Prostate gland (tissue), 2 donors: Measurements from ENCODE around the gene LMNA. TPM values are rescaled to one million over a fixed set of nuclear protein-coding genes. Genes with fewer than 3 reads are reported as not detected.

Source experiments
- DNase-seq: peaks from one replicate; pipeline ENCODE4 v3.0.0-alpha.2; 2019; ENCODE audit warnings: low spot score
- H3K27ac ChIP-seq, 2 donors: fragments of 200-600 bp; sonication (generic); 2 replicates each; pipeline ENCODE4 v1.5.1; 2017 to 2019
- H3K27me3 ChIP-seq: fragments of 200-600 bp; sonication (generic); replicated peaks from 2 replicates; pipeline ENCODE4 v1.5.1; 2019; ENCODE audit not compliant: insufficient read depth
- H3K36me3 ChIP-seq, 2 donors: fragments of 200-600 bp; sonication (generic); 1 replicate in 1 of 2; 2 replicates in 1 of 2; pipeline versions ENCODE4 v1.5.1 to v1.8.1; 2017 to 2019
- H3K4me1 ChIP-seq: fragments of 200-600 bp; sonication (generic); replicated peaks from 2 replicates; pipeline ENCODE4 v1.5.1; 2019
- H3K4me3 ChIP-seq, 2 donors: fragments of 200-600 bp; sonication (generic); 2 replicates each; pipeline ENCODE4 v1.5.1; 2017 to 2019
- H3K9me3 ChIP-seq: fragments of 200-600 bp; sonication (generic); 2 replicates; pipeline ENCODE4 v1.5.1; 2017
- CTCF ChIP-seq, 4 experiments: fragments of 200-600 bp in 2 of 4; fragments of 450-650 bp in 2 of 4; sonication (generic) in 2 of 4; IDR thresholded peaks; 1 replicate in 3 of 4; 2 replicates in 1 of 4; pipeline ENCODE4 v1.5.1; 2016 to 2019; ENCODE audit warnings: antibody characterized with exemption in 4 of 4, mild to moderate bottlenecking in 2 of 4, moderate library complexity in 2 of 4
- POLR2A ChIP-seq: fragments of 450-650 bp; IDR thresholded peaks from one replicate; pipeline ENCODE4 v1.6.1; 2016; ENCODE audit warnings: antibody characterized with exemption, mild to moderate bottlenecking
- POLR2AphosphoS5 ChIP-seq: sonication (generic); formaldehyde crosslinking; IDR thresholded peaks from one replicate; pipeline ENCODE4 v1.6.1; 2017; ENCODE audit warnings: antibody characterized with exemption
- WGBS: methylation state at CpG from one replicate; pipeline ENCODE4 v1.1.5; 2018; 5-methylcytosine and 5-hydroxymethylcytosine counted together
- intact Hi-C: fragments of 100-400 bp; cut with DNase I; formaldehyde crosslinking; loops from one replicate; pipeline ENCODE4 v1.14.2; 2022
- total RNA-seq, 2 donors: library from RNA; depleted of rRNA; stranded (reverse); fragments of >200 nt; gene quantifications; one replicate each; pipeline ENCODE4 v1.1.0, GENCODE V29; 2016

LMNA gene
- total RNA-seq, 2 donors from 2014 or later, result 227 to 265 TPM

DNA sequence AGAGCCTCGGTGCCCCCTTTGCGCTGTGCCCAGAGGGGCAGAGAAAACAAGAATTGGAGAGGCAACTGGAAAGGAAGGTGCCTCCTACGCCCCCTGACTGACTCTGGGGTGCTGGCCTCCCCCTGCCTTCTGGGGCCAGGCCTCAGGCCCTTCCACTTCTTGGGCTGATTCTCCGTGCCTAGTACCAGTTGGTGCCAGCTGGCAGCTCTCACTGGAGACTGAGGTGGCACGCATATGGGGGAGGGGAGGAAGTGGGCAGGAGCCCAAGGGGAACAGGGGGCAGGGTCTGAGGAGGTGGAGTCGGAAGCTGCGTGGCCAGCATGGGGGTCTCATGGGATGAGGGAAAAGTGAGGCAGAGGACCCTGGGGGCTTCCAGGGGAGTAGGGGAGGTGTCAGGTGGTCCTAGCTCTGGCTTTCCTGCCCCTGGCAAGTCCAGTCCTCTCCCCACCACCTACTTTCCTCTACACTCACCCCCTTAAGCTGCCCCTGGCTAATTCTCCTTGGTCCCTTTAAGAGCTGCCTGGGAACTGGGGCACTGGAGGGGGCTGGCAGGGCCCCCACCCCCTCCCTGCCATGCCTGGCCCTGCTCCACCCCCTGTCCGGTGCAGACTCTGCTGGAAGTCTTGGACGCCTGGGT, 32.4 kb downstream of the LMNA start:
- DNase-seq, result no peak
- intact Hi-C loops, result loop anchor here (5.0 kb wide), 2 partner anchors 65 to 80 kb away; partner anchors contain the start of gene PMF1
- H3K27ac ChIP-seq, result peak overlapping the region in 1 of 2 donors; percentile 14

DNA sequence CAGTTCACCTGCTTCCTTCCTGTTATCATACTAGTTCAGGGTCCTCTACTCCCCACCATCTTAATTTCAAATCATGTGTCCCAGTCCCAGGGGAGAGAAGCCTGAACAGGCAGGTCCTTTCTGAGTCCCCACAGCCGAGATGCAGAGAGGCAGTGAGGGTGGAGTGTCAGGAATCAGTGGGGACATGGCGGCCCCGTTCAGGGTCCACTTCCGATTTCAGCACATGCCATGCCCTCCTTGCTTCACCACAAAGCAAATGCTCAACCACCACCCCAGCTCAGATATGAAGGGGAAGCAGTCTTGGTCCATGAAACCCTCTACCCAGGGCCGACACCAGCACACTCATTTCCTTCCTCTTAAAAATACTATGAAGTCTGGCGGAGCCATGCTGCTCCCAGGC, 33.7 kb downstream of the LMNA start:
- no peak for TF ChIP-seq CTCF (IDR thresholded peaks at IDR 0.05)
- TF ChIP-seq POLR2AphosphoS5, result no peak
- TF ChIP-seq POLR2A, result no peak
- no peak overlapping the region for H3K4me3 ChIP-seq
- intact Hi-C loops, result loop anchor here (5.0 kb wide), 2 partner anchors 64 to 79 kb away; partner anchors contain the start of gene PMF1
- no peak overlapping the region for H3K27ac ChIP-seq
- H3K4me1 ChIP-seq, result peaks cover 4% of the 10 kb centered on the region
- H3K27me3 ChIP-seq, result no peaks in the 10 kb centered on the region
- 68% methylated on average over 6 of the region's 6 CpGs for WGBS
- no peak for DNase-seq
- H3K9me3 ChIP-seq, result no peaks in the 10 kb centered on the region
- no peaks in the 10 kb centered on the region for H3K36me3 ChIP-seq

More for the DNA sequence above, 32.4 kb downstream of the LMNA start:
- no peaks in the 10 kb centered on the region for H3K27me3 ChIP-seq
- no peaks in the 10 kb centered on the region for H3K36me3 ChIP-seq
- no peaks in the 10 kb centered on the region for H3K9me3 ChIP-seq
- 12% methylated on average over 9 of the region's 9 CpGs for WGBS
- no peaks in the 10 kb centered on the region for H3K4me1 ChIP-seq
- H3K4me3 ChIP-seq, result no peak overlapping the region
- TF ChIP-seq POLR2A, result no peak
- no peak for TF ChIP-seq POLR2AphosphoS5
- TF ChIP-seq CTCF (IDR thresholded peaks at IDR 0.05), result no peak

GRCh38 chr1:156149374-156150332, 35.1 kb downstream of the LMNA start:
- Histone ChIP-seq H3K36me3 (no peaks in the 10 kb centered on the region), H3K27ac (no peak overlapping the region), H3K9me3 (no peaks in the 10 kb centered on the region), H3K4me3 (no peak overlapping the region), H3K4me1 (peaks cover 4% of the 10 kb centered on the region), H3K27me3 (no peaks in the 10 kb centered on the region)
- WGBS, result 19% methylated on average over 19 of the region's 20 CpGs
- intact Hi-C loops, result loop anchor here (5.0 kb wide), 2 partner anchors 63 to 78 kb away; partner anchors contain the start of gene PMF1
- TF ChIP-seq CTCF (IDR thresholded peaks at IDR 0.05) (no peak), POLR2A (no peak), POLR2AphosphoS5 (no peak)
- no peak for DNase-seq

- intact Hi-C loops, result no loop called here
- no peaks in the 10 kb centered on the region for H3K36me3 ChIP-seq
- peaks cover 4% of the 10 kb centered on the region for H3K4me1 ChIP-seq
- H3K27ac ChIP-seq, result no peak overlapping the region
- no peaks in the 10 kb centered on the region for H3K9me3 ChIP-seq
- no peak overlapping the region for H3K4me3 ChIP-seq
- DNase-seq, result no peak
- no peak for TF ChIP-seq POLR2A
- no peak for TF ChIP-seq CTCF (IDR thresholded peaks at IDR 0.05)
- no peak for TF ChIP-seq POLR2AphosphoS5
- 37% methylated on average over 10 of the region's 10 CpGs for WGBS
- no peaks in the 10 kb centered on the region for H3K27me3 ChIP-seq
Observed at GRCh38 chr1:156150333-156151011, 36.0 kb downstream of the LMNA start.
